HEK293 (cell line): Measurements from ENCODE around the gene CTXN2.

Experiments used
- CTCF ChIA-PET: fragments of 350-600 bp; formaldehyde crosslinking; extraction: SDS; loops from one replicate; lab custom pipeline; 2021; ENCODE audit warnings: antibody characterized with exemption; lab: Yijun Ruan, JAX
- POLR2A ChIA-PET: fragments of 300-600 bp; formaldehyde crosslinking; extraction: SDS; loops from one replicate; lab custom pipeline; 2020; ENCODE audit warnings: antibody characterized with exemption, inconsistent platforms; lab: Yijun Ruan, JAX
- H3K27ac ChIP-seq: fragments of 200-500 bp; sonication (Bioruptor generic); 2 replicates; pipeline ENCODE4 v1.5.1; 2014; ENCODE audit warnings: low read depth, low read length, control low read depth, inconsistent platforms; ENCODE audit errors: extremely low read depth
- H3K36me3 ChIP-seq, 2 experiments: fragments of 200-500 bp in 1 of 2; sonication (Bioruptor generic) in 1 of 2; 1 replicate in 1 of 2; 2 replicates in 1 of 2; pipeline ENCODE4 v1.5.1; 2014 to 2017; ENCODE audit warnings: inconsistent platforms in 2 of 2, low read length in 2 of 2; ENCODE audit not compliant: control insufficient read depth in 2 of 2, insufficient read depth in 1 of 2
- H3K4me1 ChIP-seq: fragments of 200-500 bp; sonication (Bioruptor generic); 2 replicates; pipeline ENCODE4 v1.5.1; 2014; ENCODE audit warnings: mild to moderate bottlenecking, low read length, inconsistent platforms; ENCODE audit not compliant: control insufficient read depth, insufficient read depth
- H3K4me3 ChIP-seq: 2 replicates; pipeline ENCODE4 v1.5.1; 2011; ENCODE audit warnings: low read depth, mild to moderate bottlenecking, control low read depth, low read length, moderate library complexity
- H3K9me3 ChIP-seq: fragments of 200-500 bp; sonication (Bioruptor generic); 2 replicates; pipeline ENCODE4 v1.5.1; 2014; ENCODE audit warnings: low read depth, low read length, inconsistent platforms; ENCODE audit not compliant: control insufficient read depth, insufficient read depth
- HOXD13 ChIP-seq: sonication (generic); formaldehyde crosslinking; IDR thresholded peaks from 2 replicates; pipeline ENCODE4 v1.8.0; 2022; ENCODE audit warnings: missing genetic modification reagents, borderline replicate concordance
- IKZF3 ChIP-seq: fragments of 450-650 bp; IDR thresholded peaks from 2 replicates; pipeline ENCODE4 v1.5.0; 2018; ENCODE audit warnings: missing biosample characterization, mild to moderate bottlenecking, missing genetic modification characterization, moderate library complexity
- KLF10 ChIP-seq: fragments of 450-650 bp; IDR thresholded peaks from 2 replicates; pipeline ENCODE4 v1.5.1; 2018; ENCODE audit warnings: missing biosample characterization, mild to moderate bottlenecking, missing genetic modification characterization
- KLF9 ChIP-seq: fragments of 450-650 bp; formaldehyde crosslinking; IDR thresholded peaks from 2 replicates; pipeline ENCODE4 v1.5.1; 2016; ENCODE audit warnings: missing biosample characterization, missing genetic modification characterization, low read depth
- MZF1 ChIP-seq: fragments of 450-650 bp; formaldehyde crosslinking; IDR thresholded peaks from 2 replicates; pipeline ENCODE4 v1.5.1; 2017; ENCODE audit warnings: missing biosample characterization, missing genetic modification characterization, borderline replicate concordance
- OSR2 ChIP-seq: fragments of 450-650 bp; formaldehyde crosslinking; IDR thresholded peaks from 2 replicates; pipeline ENCODE4 v1.5.1; 2016; ENCODE audit warnings: missing biosample characterization, missing genetic modification characterization
- OVOL3 ChIP-seq: fragments of 450-650 bp; formaldehyde crosslinking; IDR thresholded peaks from 2 replicates; pipeline ENCODE4 v1.5.1; 2016; ENCODE audit warnings: missing biosample characterization, missing genetic modification characterization
- SP3 ChIP-seq: fragments of 450-650 bp; formaldehyde crosslinking; IDR thresholded peaks from 2 replicates; pipeline ENCODE4 v1.5.1; 2016; ENCODE audit warnings: missing biosample characterization, missing genetic modification characterization
- ZFP41 ChIP-seq: fragments of 450-650 bp; formaldehyde crosslinking; IDR thresholded peaks from 2 replicates; pipeline ENCODE4 v1.5.1; 2016; ENCODE audit warnings: missing biosample characterization, missing genetic modification characterization, borderline replicate concordance
- ZNF148 ChIP-seq: fragments of 450-650 bp; formaldehyde crosslinking; IDR thresholded peaks from 2 replicates; pipeline ENCODE4 v1.5.0; 2017; ENCODE audit warnings: missing biosample characterization, missing genetic modification characterization, borderline replicate concordance
- ZNF324 ChIP-seq: fragments of 450-650 bp; formaldehyde crosslinking; IDR thresholded peaks from 2 replicates; pipeline ENCODE4 v1.5.1; 2016; ENCODE audit warnings: missing biosample characterization, missing genetic modification characterization
- ZNF341 ChIP-seq: fragments of 450-650 bp; formaldehyde crosslinking; IDR thresholded peaks from 2 replicates; pipeline ENCODE4; 2016; ENCODE audit warnings: low read depth, missing biosample characterization, missing genetic modification characterization
- ZNF366 ChIP-seq: fragments of 450-650 bp; formaldehyde crosslinking; conservative IDR thresholded peaks from 2 replicates; pipeline ENCODE4 v1.5.1; 2016; ENCODE audit warnings: missing biosample characterization, missing genetic modification characterization
- ZNF48 ChIP-seq: fragments of 450-650 bp; formaldehyde crosslinking; IDR thresholded peaks from 2 replicates; pipeline ENCODE4 v1.5.1; 2016; ENCODE audit warnings: missing biosample characterization, missing genetic modification characterization
- ZNF530 ChIP-seq: fragments of 450-650 bp; formaldehyde crosslinking; IDR thresholded peaks from 2 replicates; pipeline ENCODE4 v1.5.1; 2016; ENCODE audit warnings: low read depth, missing biosample characterization, missing genetic modification characterization
- ZNF571 ChIP-seq: fragments of 450-650 bp; formaldehyde crosslinking; IDR thresholded peaks from 2 replicates; pipeline ENCODE4 v1.5.0; 2017; ENCODE audit warnings: missing biosample characterization, missing genetic modification characterization
- ZNF596 ChIP-seq: fragments of 450-650 bp; IDR thresholded peaks from 2 replicates; pipeline ENCODE4 v1.5.0; 2018; ENCODE audit warnings: missing biosample characterization, mild to moderate bottlenecking, missing genetic modification characterization, moderate library complexity
- ZNF843 ChIP-seq: fragments of 450-650 bp; formaldehyde crosslinking; IDR thresholded peaks from 2 replicates; pipeline ENCODE4 v1.5.1; 2016; ENCODE audit warnings: missing biosample characterization, missing genetic modification characterization
- TF ChIP-seq, protein P1 (sequence below): fragments of 450-650 bp; formaldehyde crosslinking; IDR thresholded peaks from 2 replicates; pipeline ENCODE4 v1.5.1; 2016; ENCODE audit warnings: missing biosample characterization, missing genetic modification characterization
- TF ChIP-seq, protein P2 (sequence below): fragments of 450-650 bp; formaldehyde crosslinking; IDR thresholded peaks from 2 replicates; pipeline ENCODE4 v1.5.1; 2016; ENCODE audit warnings: missing biosample characterization, missing genetic modification characterization

The CTXN2 gene

DNA sequence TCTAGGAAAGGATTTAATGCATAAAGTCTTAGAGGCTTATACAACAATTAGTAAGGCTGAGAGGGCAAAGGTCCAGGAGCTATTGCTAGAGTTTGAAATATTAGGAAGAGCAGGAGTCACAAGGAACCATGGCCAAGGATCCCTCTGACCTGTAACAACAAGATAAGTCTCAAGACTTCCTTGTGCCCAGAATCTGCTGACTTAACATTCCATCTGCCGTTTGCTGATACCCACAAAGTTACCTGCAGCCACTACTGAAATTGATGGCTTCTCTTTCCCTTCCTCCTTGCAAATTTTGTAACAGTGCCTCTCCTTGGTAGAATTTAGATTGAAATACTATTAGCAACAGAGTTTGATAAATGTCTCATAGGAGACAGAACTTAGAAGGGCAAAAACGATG, 8.7 kb upstream of the CTXN2 start (continued):
- TF ChIP-seq ZNF530 (tag by site-specific recombination) (no peak), ZNF148 (no peak), OSR2 (tag by site-specific recombination) (no peak), KLF10 (tag by site-specific recombination) (no peak), ZNF341 (tag by site-specific recombination) (no peak), SP3 (tag by site-specific recombination) (no peak)
- TF ChIP-seq, protein P1, sequence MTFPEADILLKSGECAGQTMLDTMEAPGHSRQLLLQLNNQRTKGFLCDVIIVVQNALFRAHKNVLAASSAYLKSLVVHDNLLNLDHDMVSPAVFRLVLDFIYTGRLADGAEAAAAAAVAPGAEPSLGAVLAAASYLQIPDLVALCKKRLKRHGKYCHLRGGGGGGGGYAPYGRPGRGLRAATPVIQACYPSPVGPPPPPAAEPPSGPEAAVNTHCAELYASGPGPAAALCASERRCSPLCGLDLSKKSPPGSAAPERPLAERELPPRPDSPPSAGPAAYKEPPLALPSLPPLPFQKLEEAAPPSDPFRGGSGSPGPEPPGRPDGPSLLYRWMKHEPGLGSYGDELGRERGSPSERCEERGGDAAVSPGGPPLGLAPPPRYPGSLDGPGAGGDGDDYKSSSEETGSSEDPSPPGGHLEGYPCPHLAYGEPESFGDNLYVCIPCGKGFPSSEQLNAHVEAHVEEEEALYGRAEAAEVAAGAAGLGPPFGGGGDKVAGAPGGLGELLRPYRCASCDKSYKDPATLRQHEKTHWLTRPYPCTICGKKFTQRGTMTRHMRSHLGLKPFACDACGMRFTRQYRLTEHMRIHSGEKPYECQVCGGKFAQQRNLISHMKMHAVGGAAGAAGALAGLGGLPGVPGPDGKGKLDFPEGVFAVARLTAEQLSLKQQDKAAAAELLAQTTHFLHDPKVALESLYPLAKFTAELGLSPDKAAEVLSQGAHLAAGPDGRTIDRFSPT, result no peak

DNA sequence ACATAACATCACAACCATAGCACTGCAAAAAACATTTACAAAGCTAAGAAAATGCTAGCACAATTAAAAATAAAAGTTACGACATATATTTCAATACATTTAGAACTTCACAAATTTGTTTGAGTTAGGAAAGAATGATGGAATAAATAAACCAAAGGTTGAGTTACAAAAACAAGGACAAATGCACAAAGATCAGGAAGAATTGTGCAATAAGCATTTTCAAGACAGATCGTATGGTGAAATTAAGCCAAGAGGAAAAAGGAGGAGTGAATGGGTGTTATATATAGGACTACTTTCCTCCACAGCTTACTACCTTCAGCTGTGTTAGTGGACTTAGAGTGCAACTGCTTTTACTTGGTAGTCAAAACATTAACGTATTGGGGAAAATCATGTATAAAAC, 5.9 kb upstream of the CTXN2 start:
- POLR2A ChIA-PET, result no interaction called here
- CTCF ChIA-PET, result no interaction called here
- Histone ChIP-seq H3K9me3 (no peaks in the 10 kb centered on the region), H3K4me1 (no peaks in the 10 kb centered on the region), H3K36me3 (no peaks in the 10 kb centered on the region), H3K4me3 (no peak overlapping the region), H3K27ac (no peak overlapping the region)
- TF ChIP-seq, protein P1, result no peak
- no peak for TF ChIP-seq KLF9
- TF ChIP-seq OVOL3, result no peak
- no peak for TF ChIP-seq ZNF48
- TF ChIP-seq ZNF596 (tag by site-specific recombination), result no peak
- TF ChIP-seq ZFP41, result no peak

GRCh38 chr15:48186271-48186670, 5.2 kb upstream of the CTXN2 start:
- H3K27ac ChIP-seq, result no peak overlapping the region
- H3K36me3 ChIP-seq, result no peaks in the 10 kb centered on the region
- no peaks in the 10 kb centered on the region for H3K4me1 ChIP-seq
- no peak overlapping the region for H3K4me3 ChIP-seq
- H3K9me3 ChIP-seq, result no peaks in the 10 kb centered on the region
- CTCF ChIA-PET, result no interaction called here
- TF ChIP-seq HOXD13 (CRISPR knock-in tag), result no peak
- POLR2A ChIA-PET, result no interaction called here

DNA sequence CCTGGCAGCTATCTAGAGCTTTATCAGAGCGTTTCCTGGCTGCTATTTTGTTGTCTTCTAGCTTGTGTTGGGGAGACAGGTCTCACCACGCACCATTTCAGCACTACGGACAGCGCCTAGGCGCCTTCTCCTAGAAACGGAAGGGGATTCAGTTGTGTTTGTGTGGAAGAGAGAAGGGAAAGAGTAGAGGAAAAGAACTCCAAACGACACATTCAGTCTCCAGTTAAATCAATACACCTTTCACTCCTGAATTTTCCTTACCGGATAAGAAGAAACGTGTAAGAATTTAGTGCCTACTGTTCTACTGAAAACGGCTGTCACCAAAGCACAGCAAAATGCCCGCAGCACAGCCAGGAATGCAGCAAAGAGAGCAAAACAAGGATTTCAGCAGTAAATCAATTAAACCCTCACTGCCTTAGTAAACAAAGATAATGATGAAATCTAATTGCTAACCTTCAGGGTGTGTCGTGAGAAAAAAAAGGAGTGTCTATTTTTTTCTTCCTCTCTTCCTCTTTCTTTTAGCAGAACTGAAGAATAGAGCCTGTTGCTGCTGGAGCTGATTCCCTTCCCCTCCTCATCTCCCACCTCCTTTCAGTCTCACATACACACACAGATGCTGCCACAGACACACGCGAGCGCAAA, 412 bp upstream of the CTXN2 start:
- ChIA-PET POLR2A (no interaction called here), CTCF (interaction anchor here (0.7 kb wide), 1 partner anchor 60 kb away, joined by 3 read pairs; no protein-coding TSS in a partner anchor)
- H3K36me3 ChIP-seq, result no peaks in the 10 kb centered on the region
- H3K27ac ChIP-seq, result no peak overlapping the region
- no peaks in the 10 kb centered on the region for H3K4me1 ChIP-seq
- no peaks in the 10 kb centered on the region for H3K9me3 ChIP-seq
- no peak overlapping the region for H3K4me3 ChIP-seq
- TF ChIP-seq ZNF366 (tag by site-specific recombination), result 0 out of 2 replicates have a peak, but pooled peaks have one; percentile 15
- TF ChIP-seq ZNF324 (tag by site-specific recombination), result no peak
- no peak for TF ChIP-seq ZNF843 (tag by site-specific recombination)
- peak; percentile 66; the same call in 1 of the 2 replicates for TF ChIP-seq IKZF3 (tag by site-specific recombination)
- TF ChIP-seq, protein P2, sequence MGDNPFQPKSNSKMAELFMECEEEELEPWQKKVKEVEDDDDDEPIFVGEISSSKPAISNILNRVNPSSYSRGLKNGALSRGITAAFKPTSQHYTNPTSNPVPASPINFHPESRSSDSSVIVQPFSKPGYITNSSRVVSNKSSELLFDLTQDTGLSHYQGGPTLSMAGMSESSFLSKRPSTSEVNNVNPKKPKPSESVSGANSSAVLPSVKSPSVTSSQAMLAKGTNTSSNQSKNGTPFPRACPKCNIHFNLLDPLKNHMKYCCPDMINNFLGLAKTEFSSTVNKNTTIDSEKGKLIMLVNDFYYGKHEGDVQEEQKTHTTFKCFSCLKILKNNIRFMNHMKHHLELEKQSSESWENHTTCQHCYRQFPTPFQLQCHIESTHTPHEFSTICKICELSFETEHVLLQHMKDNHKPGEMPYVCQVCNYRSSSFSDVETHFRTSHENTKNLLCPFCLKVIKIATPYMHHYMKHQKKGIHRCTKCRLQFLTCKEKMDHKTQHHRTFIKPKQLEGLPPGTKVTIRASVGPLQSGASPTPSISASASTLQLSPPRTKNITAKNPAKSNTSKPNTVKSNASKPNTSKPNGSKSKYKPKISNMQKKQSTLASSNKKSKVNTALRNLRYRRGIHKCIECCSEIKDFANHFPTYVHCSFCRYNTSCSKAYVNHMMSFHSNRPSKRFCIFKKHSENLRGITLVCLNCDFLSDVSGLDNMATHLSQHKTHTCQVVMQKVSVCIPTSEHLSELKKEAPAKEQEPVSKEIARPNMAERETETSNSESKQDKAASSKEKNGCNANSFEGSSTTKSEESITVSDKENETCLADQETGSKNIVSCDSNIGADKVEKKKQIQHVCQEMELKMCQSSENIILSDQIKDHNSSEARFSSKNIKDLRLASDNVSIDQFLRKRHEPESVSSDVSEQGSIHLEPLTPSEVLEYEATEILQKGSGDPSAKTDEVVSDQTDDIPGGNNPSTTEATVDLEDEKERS (tag by site-specific recombination), result no peak
- no peak for TF ChIP-seq ZNF571 (tag by site-specific recombination)
- TF ChIP-seq MZF1, result peak; percentile 76; the same call in 1 of the 2 replicates
